Pancreas (tissue), 10 donors: ENCODE data around the gene MNX1. TPM values are rescaled to one million over a fixed set of nuclear protein-coding genes. Genes with fewer than 3 reads are reported as not detected.

Source experiments
- ATAC-seq, 4 donors: fragments of 200-7000 bp; cut with Tn5 transposase; one replicate each; pipeline versions ENCODE4 v1.8.0 to v1.9.1; 2020; ENCODE audit warnings: mild to moderate bottlenecking in 4 of 4, moderate library complexity in 4 of 4
- DNase-seq, 6 donors: peaks; one replicate each; pipeline ENCODE4 v3.0.0-alpha.2; 2020
- FAIRE-seq: peaks from 2 replicates; lab custom pipeline; 2012; peaks lifted over from hg19 to GRCh38; lab: Jason Lieb, UNC
- H3K27ac ChIP-seq, 4 donors: fragments of 200-600 bp; sonication (generic); 1 replicate in 3 of 4; 2 replicates in 1 of 4; pipeline versions ENCODE4 v1.5.0 to v1.8.0; 2020
- H3K27me3 ChIP-seq, 4 donors: fragments of 200-600 bp; one replicate each; pipeline ENCODE4 v1.8.0; 2021
- H3K36me3 ChIP-seq, 3 donors: fragments of 200-600 bp; sonication (generic) in 1 of 3; one replicate each; pipeline versions ENCODE4 v1.5.0 to v1.8.0; 2020 to 2021
- H3K4me1 ChIP-seq, 3 donors: fragments of 200-600 bp; one replicate each; pipeline ENCODE4 v1.8.0; 2021
- H3K4me3 ChIP-seq, 4 donors: fragments of 200-600 bp; sonication (generic) in 2 of 4; one replicate each; pipeline versions ENCODE4 v1.5.0 to v1.8.0; 2020 to 2021
- H3K9me3 ChIP-seq, 4 donors: fragments of 200-600 bp; one replicate each; pipeline ENCODE4 v1.8.0; 2021
- CTCF ChIP-seq, 4 donors: fragments of 200-600 bp; sonication (generic) in 3 of 4; IDR thresholded peaks; one replicate each; pipeline versions ENCODE4 v1.5.0 to v1.8.0; 2021; ENCODE audit warnings: antibody characterized with exemption in 4 of 4
- WGBS, 2 donors: extraction: QIAGEN DNeasy Blood & Tissue Kit; methylation state at CpG; one replicate each; pipeline ENCODE4 v1.1.7; 2013; 5-methylcytosine and 5-hydroxymethylcytosine counted together
- intact Hi-C, 3 donors: fragments of 100-400 bp; cut with DNase I; formaldehyde crosslinking; loops; one replicate each; pipeline versions ENCODE4 v1.11.1 to v1.14.2; 2022
- polyA plus RNA-seq, 2 donors: library from polyadenylated mRNA; stranded (reverse); fragments of 200-250 nt; gene quantifications; one replicate each; pipeline ENCODE4 v1.2.3, GENCODE V29; 2013
- total RNA-seq, 6 donors: library from RNA; stranded (reverse); fragmentation: NEBNext Ultra II Directional in 4 of 6; extraction: Animal tissue kit (Norgen Biotek cat#: 25700) in 4 of 6; gene quantifications; one replicate each; pipeline versions ENCODE4 v1.2.1 to v1.2.4, GENCODE V29; 2021 to 2023
- donor health status: healthy with polysubstance abuse.
- donor health status: DM: no; HTN: no; CAD: no; lungs with moderate emphysema.
- donor health status: DM: no; HTN: no; CAD: no.
- donor health status: control.
- donor health status: control.
- donor health status: Bipolar disorder and iron deficiency.
- donor health status: DM: yes; HTN: yes; CAD: no.
- donor health status: DM: no; HTN: no; CAD: no.
- donor health status: DM: no; HTN: no; CAD: no.
- donor health status: DM: yes; HTN: yes; CAD: no.

Gene MNX1
- total and polyA plus RNA-seq, 8 donors: 15.6 to 47.3 (median 21.9) TPM

- WGBS, 2 donors: 86 to 100% methylated on average over 1 of the region's 1 CpG
- ATAC-seq: no peak
- H3K27ac ChIP-seq: no peak overlapping the region
- H3K4me3 ChIP-seq: no peak overlapping the region
- no peaks in the 10 kb centered on the region for H3K4me1 ChIP-seq
- H3K36me3 ChIP-seq: no peaks in the 10 kb centered on the region
- intact Hi-C loops: no loop called here
- DNase-seq: no peak
- TF ChIP-seq CTCF (IDR thresholded peaks at IDR 0.05): no peak
- H3K9me3 ChIP-seq: no peaks in the 10 kb centered on the region
- H3K27me3 ChIP-seq: no peaks in the 10 kb centered on the region
- FAIRE-seq: no peak
Measured at GRCh38 chr7:156979007-156979606, 31.4 kb downstream of the MNX1 start.

GRCh38 chr7:156975620-156976019 lies 34.8 kb downstream of the MNX1 start:
- TF ChIP-seq CTCF (IDR thresholded peaks at IDR 0.05): no peak
- Histone ChIP-seq H3K4me3 (no peak overlapping the region), H3K27ac (no peak overlapping the region), H3K9me3 (no peaks in the 10 kb centered on the region), H3K27me3 (no peaks in the 10 kb centered on the region), H3K36me3 (no peaks in the 10 kb centered on the region), H3K4me1 (no peaks in the 10 kb centered on the region)
- peak in 1 of 4 donors; percentile 19 for ATAC-seq
- FAIRE-seq: no peak
- DNase-seq: no peak
- 85 to 89% methylated on average over 5 of the region's 5 CpGs for WGBS, 2 donors
- intact Hi-C loops: no loop called here

GRCh38 chr7:156969972-156970420 lies 40.5 kb downstream of the MNX1 start:
- intact Hi-C loops: no loop called here

GRCh38 chr7:156968183-156968582 lies 42.3 kb downstream of the MNX1 start:
- H3K9me3 ChIP-seq: no peaks in the 10 kb centered on the region
- H3K36me3 ChIP-seq: peaks cover 0 to 29% (median 15%) of the 10 kb centered on the region in 3 donors
- no peaks in the 10 kb centered on the region for H3K27me3 ChIP-seq
- no peak overlapping the region for H3K4me3 ChIP-seq
- H3K4me1 ChIP-seq: no peaks in the 10 kb centered on the region
- intact Hi-C loops: no loop called here
- TF ChIP-seq CTCF (IDR thresholded peaks at IDR 0.05): no peak
- DNase-seq: no peak
- 93 to 95% methylated on average over 26 to 27 of the region's 27 CpGs for WGBS, 2 donors
- H3K27ac ChIP-seq: no peak overlapping the region
- no peak for ATAC-seq
- FAIRE-seq: no peak

More at GRCh38 chr7:156969972-156970420, 40.5 kb downstream of the MNX1 start:
- Histone ChIP-seq H3K36me3 (peaks cover 0 to 19% (median 7%) of the 10 kb centered on the region in 3 donors), H3K4me1 (no peaks in the 10 kb centered on the region), H3K4me3 (no peak overlapping the region), H3K9me3 (no peaks in the 10 kb centered on the region), H3K27me3 (no peaks in the 10 kb centered on the region), H3K27ac (no peak overlapping the region)
- ATAC-seq: peak; percentile 40 to 79 (median 73)
- FAIRE-seq: no peak
- 46 to 54% methylated on average over 3 of the region's 3 CpGs for WGBS, 2 donors
- DNase-seq: no peak
- TF ChIP-seq CTCF (IDR thresholded peaks at IDR 0.05): peak in 3 of 4 donors; percentile 12 to 45 (median 29)

- no peak for ATAC-seq
- DNase-seq: no peak
- H3K4me1 ChIP-seq: no peaks in the 10 kb centered on the region
- FAIRE-seq: no peak
- H3K36me3 ChIP-seq: peaks cover 0 to 43% (median 20%) of the 10 kb centered on the region in 3 donors
- WGBS, 2 donors: 94 to 96% methylated on average over 8 of the region's 8 CpGs
- intact Hi-C loops: no loop called here
- no peaks in the 10 kb centered on the region for H3K9me3 ChIP-seq
- no peaks in the 10 kb centered on the region for H3K27me3 ChIP-seq
- no peak for TF ChIP-seq CTCF (IDR thresholded peaks at IDR 0.05)
- H3K4me3 ChIP-seq: no peak overlapping the region
- no peak overlapping the region for H3K27ac ChIP-seq
Measured at GRCh38 chr7:156966387-156966786, 44.1 kb downstream of the MNX1 start.
